GM18870 (cell line): ENCODE measurements around the gene UBE2D4.
A peak's percentile ranks its signal among the peaks of the same experiment; 100 is the strongest.

ENCODE experiments used
- ATAC-seq: cut with Tn5 transposase; IDR thresholded peaks from one replicate; pipeline ENCODE4 v1.9.1; 2021; ENCODE audit warnings: moderate library complexity; ENCODE audit not compliant: unreplicated experiment

UBE2D4 gene

DNA sequence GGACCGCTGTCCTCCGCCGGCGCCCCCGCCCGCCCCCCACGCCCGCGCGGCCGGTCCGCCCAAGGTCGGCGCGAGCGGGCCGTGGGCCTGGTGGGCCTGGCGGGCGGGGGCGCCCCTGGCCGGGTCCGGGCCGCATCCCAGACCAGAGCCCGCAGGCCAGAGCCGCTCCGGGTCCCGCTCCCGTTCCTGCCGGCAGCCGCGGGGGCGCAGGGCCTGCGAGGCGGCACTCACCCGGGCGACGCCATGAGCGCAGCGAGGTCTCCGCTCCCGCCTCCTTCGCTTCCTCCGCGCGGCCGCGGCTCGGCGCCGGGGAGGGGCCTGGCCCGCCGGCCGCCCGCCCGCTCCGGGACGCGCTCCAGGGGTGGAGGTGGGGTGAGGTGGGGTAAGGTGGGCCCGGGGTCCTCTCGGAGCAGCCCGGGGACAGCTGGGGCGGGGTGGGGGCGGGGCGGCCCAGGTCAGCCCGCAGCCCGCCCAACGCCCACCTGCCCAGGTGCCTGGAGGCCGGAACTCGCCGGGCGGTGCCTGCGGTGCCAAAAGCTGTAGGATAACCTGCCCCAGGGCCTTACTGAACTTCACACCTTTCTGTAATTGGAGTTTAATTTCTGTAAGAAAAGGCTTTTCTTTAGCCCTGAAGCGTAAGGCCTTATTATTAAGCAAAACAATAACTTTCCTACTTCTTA, 19.8 kb upstream of the UBE2D4 start, which contains the start of gene URGCP:
Gene URGCP, minus strand, starts transcription at position 266 of the 680 bp plus-strand sequence. Its CDS starts 21 bp downstream, at position 245.
- no peak for ATAC-seq

- no peak for ATAC-seq
These were observed 11.4 kb upstream of the UBE2D4 start for GRCh38 chr7:43914795-43915194.

DNA sequence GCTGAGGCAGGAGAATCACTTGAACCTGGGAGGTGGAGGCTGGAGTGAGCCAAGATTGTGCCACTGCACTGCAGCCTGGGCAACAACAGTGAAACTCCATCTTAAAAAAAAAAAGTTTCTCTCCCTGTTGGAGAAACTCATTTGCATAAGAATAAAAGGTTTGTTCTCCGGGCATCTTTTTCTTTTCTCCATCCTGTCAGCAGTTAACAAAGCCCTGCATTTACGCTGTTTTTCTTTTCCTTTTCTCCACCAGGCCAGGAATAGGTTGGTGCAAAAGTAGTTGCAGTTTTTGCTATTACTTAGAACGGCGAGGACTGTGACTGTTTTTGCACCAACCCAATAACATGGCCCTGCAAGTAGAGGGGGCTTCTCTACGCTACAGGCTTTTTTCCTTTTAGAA, 10.3 kb upstream of the UBE2D4 start:
- no peak for ATAC-seq

GRCh38 chr7:43921423-43921822, 4.8 kb upstream of the UBE2D4 start:
- no peak for ATAC-seq

- ATAC-seq, result no peak
These were observed 3.5 kb upstream of the UBE2D4 start for GRCh38 chr7:43922726-43923125.

DNA sequence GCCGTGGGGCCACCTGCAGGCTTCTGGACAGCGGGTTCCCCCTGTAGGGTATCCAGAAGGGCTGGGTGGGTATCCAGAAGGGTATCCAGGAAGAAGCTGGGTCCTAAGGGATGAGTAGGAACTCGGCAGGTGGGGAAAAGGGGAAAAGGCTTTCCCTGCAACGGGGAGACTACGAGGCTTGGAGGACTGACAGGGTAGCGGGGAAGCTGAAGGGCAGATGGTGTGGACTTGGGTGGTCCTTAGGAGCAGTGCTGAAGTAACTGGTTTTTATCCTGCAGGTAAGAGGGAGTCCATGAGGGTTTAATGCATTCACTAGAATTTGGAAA, 525 bp downstream of the UBE2D4 start:
- peak; percentile 7 for ATAC-seq

DNA sequence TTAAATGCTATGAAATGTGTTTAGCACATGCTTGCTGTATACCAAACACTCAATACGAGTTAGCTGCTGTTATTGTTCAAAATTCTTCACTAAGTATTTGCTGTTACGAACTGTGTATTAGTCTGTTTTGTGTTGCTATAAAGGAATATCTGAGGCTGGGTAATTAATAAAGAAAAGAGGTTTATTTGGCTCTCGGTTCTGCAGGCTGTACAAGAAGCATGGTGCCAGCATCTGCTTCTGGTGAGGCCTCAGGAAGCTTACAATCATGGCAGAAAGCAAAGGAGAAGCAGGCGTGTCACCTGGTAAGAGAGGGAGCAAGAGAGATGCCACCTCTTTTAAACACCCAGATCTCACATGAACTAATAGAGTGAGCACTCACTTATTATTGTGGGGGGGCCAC, 1.6 kb downstream of the UBE2D4 start:
- ATAC-seq, result no peak

- no peak for ATAC-seq
These were observed 3.6 kb downstream of the UBE2D4 start for GRCh38 chr7:43929529-43930457.

GRCh38 chr7:43931346-43931745, 5.1 kb downstream of the UBE2D4 start:
- no peak for ATAC-seq

- ATAC-seq, result no peak
These were observed 7.8 kb downstream of the UBE2D4 start for GRCh38 chr7:43933902-43934560.

DNA sequence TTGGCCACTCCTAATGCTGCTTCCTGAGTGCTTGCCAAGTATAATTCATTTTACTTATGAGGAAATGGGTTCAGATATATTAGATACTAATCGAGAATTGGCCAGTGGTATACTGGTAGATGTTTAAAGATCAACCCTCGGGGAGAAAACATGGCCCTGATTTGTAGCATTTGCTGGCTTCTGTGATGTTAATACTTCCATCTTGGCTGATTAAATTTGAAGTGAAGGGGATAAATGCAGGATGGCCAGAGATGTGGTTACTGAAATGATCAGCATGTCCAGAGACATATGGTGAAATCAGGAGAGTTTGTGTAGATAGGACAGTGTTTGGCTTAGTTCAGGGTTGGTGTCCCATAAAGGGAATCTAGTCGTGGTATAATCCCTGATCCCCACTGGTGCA, 11.2 kb downstream of the UBE2D4 start:
- no peak for ATAC-seq

DNA sequence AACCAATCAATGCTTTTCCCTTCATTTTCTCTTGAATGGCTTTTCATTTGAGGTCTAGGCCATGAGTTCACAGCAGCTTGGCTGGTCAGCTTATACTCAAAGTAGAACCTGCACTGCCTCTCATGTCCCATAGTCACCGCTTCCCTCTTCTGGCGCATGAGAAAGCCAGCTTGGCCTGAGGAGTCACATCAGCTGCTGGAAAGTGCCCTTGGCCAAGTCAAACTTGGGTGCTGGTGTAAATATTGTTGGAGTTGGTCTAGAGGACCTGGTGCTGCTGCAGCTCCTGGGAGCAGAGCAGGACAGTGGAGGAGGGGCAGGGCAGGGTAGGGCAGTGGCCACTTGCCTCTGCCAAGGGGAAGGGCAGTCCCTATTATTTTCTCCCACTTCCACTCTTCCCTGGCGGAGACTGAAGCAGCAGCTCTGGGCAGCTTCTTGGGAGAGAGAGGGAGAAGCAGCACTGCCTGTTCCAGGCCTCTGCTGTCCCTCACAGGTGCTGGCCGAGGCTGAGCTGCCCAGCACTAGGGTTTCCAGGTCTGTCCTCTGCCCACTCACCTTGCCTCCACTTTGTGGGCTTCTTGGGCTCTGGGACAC, 12.8 kb downstream of the UBE2D4 start:
- ATAC-seq, result no peak

GRCh38 chr7:43942250-43942649, 16.0 kb downstream of the UBE2D4 start:
- ATAC-seq, result no peak

- no peak for ATAC-seq
These were observed 16.8 kb downstream of the UBE2D4 start for GRCh38 chr7:43942997-43943396.

- ATAC-seq, result no peak
These were observed 17.4 kb downstream of the UBE2D4 start for GRCh38 chr7:43943417-43944187.

DNA sequence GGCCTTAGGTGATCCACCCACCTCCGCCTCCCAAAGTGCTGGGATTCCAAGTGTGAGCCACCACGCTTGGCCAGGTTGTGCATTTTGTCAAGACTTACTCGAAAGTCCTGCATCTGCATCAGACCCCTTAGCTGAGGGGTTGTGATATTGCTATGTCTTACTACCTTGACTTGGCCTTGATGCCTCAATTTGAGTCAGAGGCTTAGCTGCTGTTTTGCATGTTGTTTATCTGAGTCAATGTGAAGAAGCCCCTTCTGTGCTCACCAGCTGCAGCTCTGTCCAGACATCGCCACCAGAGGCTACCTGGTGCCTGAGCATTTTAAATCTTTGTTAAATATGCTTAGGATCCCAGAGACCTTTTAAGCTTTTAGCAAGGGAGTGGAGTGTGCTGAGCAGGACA, 18.1 kb downstream of the UBE2D4 start:
- ATAC-seq, result no peak

DNA sequence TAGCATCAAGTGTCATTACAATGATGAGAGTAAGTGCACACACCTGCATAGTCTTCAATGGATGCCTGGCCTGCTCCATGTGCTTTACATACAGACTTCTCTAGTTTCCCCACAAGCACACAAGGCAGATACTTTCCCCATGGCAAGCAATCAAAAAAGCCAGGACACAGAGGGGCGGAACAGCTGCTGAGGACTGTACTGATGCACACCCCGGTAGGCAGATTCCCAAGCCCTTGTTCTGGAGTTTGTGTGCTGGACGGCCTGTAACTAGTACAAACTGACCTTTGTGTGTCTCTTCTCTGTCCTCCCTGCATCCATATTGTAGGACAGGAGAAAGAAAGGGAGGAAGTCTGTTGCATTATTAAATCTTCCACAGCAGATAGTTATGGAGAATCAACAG, 25.8 kb downstream of the UBE2D4 start:
- no peak for ATAC-seq

DNA sequence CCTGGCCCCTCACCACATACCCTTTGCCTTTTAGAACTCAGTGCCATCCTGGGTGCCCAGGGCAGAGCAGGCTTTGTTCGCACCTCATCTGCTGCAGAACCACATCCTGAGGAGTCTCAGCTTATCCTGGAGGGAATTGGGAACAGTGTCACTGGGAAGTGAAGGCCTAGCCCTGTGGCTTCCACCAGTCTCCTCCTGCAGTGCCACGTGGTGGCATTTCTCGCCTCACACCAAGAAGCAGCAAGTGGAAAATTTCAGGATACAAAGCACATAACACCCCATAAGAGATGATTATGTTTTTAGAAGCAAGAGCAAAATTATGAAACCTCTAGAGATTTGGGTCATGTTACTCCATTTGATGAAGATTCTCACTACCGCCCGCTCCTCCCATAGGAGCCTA, 26.8 kb downstream of the UBE2D4 start:
- ATAC-seq, result no peak

DNA sequence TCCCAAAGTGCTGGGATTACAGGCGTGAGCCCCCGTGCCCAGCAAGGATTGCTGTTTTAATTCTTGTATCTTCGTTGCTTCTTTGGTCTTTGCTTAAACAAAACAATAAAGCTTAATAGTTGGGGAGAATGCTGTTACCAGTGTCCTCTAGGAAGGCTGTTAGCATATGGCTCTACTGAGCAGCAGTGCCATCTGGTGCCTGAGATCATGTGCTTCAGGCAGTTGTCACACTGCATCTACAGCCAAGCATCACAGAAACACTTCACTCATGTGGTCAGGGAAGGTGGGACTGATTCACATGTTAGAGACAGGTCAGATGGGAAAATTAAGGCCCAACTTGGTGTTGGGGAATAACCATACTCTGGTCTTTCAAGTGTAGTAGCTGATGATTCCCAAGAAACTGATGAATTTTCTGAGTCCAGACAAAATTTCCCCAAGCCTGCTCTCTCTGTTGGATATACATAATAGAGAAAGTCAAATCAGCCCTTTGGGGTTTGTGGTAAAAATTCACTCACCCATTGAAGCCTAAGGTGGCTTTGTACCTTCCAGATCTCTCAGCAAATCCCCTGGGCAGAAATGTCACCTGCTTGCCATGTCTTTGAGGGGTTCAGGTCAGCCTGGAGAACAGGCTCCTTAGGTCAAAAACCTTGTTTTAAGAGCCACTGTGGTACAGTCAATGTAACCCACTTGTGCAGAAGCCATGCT, 28.4 kb downstream of the UBE2D4 start:
- ATAC-seq, result no peak

GRCh38 chr7:43956027-43956426, 29.8 kb downstream of the UBE2D4 start:
- no peak for ATAC-seq
